ENCODE measurements around the gene CDHR3. TPM values are rescaled to one million over a fixed set of nuclear protein-coding genes. Genes with fewer than 3 reads are reported as not detected.
"Not testable (repeated sequence)": the region's sequence is repeated elsewhere in the genome, so short reads cannot be mapped to it uniquely, and the experiment has no call there.

Gene CDHR3
- total RNA-seq, 1 donor from 2014 or later, result 5.7 TPM

- Histone ChIP-seq H3K27me3 (no peaks in the 10 kb centered on the region), H3K4me3 (no peak overlapping the region), H3K9me3 (peaks cover 0 to 25% of the 10 kb centered on the region in 2 donors), H3K4me1 (no peaks in the 10 kb centered on the region), H3K36me3 (no peaks in the 10 kb centered on the region), H3K27ac (no peak overlapping the region)
- TF ChIP-seq, protein P1, sequence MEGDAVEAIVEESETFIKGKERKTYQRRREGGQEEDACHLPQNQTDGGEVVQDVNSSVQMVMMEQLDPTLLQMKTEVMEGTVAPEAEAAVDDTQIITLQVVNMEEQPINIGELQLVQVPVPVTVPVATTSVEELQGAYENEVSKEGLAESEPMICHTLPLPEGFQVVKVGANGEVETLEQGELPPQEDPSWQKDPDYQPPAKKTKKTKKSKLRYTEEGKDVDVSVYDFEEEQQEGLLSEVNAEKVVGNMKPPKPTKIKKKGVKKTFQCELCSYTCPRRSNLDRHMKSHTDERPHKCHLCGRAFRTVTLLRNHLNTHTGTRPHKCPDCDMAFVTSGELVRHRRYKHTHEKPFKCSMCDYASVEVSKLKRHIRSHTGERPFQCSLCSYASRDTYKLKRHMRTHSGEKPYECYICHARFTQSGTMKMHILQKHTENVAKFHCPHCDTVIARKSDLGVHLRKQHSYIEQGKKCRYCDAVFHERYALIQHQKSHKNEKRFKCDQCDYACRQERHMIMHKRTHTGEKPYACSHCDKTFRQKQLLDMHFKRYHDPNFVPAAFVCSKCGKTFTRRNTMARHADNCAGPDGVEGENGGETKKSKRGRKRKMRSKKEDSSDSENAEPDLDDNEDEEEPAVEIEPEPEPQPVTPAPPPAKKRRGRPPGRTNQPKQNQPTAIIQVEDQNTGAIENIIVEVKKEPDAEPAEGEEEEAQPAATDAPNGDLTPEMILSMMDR (IDR thresholded peaks at IDR 0.05), result no peak
- no peak for DNase-seq (ENCODE audit: low spot score in 2 of 2)
- intact Hi-C loops (cut with DNase I), result no loop called here
Measured at GRCh38 chr7:105952917-105953595, 10.0 kb upstream of the CDHR3 start.

GRCh38 chr7:105954711-105955110 is 8.4 kb upstream of the CDHR3 start:
- no peak overlapping the region for H3K27ac ChIP-seq
- no peak for DNase-seq (ENCODE audit: low spot score in 2 of 2)
- TF ChIP-seq, protein P1 (IDR thresholded peaks at IDR 0.05), result no peak
- H3K4me3 ChIP-seq, result no peak overlapping the region
- H3K36me3 ChIP-seq, result no peaks in the 10 kb centered on the region
- H3K4me1 ChIP-seq, result no peaks in the 10 kb centered on the region
- H3K27me3 ChIP-seq, result no peaks in the 10 kb centered on the region
- intact Hi-C loops (cut with DNase I), result no loop called here
- peaks cover 0 to 25% of the 10 kb centered on the region in 2 donors for H3K9me3 ChIP-seq

- H3K4me1 ChIP-seq; H3K4me3 ChIP-seq; H3K27me3 ChIP-seq; intact Hi-C loops (cut with DNase I); DNase-seq (ENCODE audit: low spot score in 2 of 2); H3K27ac ChIP-seq; H3K36me3 ChIP-seq: not testable (repeated sequence)
- H3K9me3 ChIP-seq, result peaks cover 0 to 24% of the 10 kb centered on the region in 2 donors
Measured at GRCh38 chr7:105955651-105956466, 7.2 kb upstream of the CDHR3 start.

DNA sequence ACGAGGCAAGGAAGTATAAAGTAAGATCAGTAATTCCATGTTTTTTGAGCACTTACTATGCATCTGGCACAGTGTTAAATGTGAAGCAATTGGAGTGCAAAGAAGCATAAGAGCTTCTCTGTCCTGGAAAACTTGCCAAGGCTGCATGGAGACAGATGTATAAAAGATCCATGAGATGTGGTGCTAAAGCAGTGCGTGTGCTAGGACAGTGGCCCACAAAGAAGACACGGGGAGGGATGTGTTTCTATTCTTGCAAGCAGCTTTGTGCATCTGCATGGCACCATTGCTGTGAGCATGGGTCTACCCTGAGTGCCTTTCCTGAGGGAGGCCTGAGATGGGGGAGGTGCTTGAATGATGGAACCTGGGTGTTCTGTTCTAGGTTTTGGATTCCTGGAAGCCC is 5.1 kb upstream of the CDHR3 start:
- DNase-seq (ENCODE audit: low spot score in 2 of 2), result no peak
- H3K4me3 ChIP-seq, result no peak overlapping the region
- peaks cover 0 to 3% of the 10 kb centered on the region in 2 donors for H3K9me3 ChIP-seq
- no peaks in the 10 kb centered on the region for H3K36me3 ChIP-seq
- intact Hi-C loops (cut with DNase I), result no loop called here
- TF ChIP-seq, protein P1 (IDR thresholded peaks at IDR 0.05), result no peak
- no peaks in the 10 kb centered on the region for H3K4me1 ChIP-seq
- no peak overlapping the region for H3K27ac ChIP-seq
- H3K27me3 ChIP-seq, result no peaks in the 10 kb centered on the region

- TF ChIP-seq, protein P1 (IDR thresholded peaks at IDR 0.05), result no peak
- H3K4me1 ChIP-seq, result no peaks in the 10 kb centered on the region
- no peaks in the 10 kb centered on the region for H3K27me3 ChIP-seq
- no peak overlapping the region for H3K4me3 ChIP-seq
- H3K36me3 ChIP-seq, result no peaks in the 10 kb centered on the region
- no peak overlapping the region for H3K27ac ChIP-seq
- no peak for DNase-seq (ENCODE audit: low spot score in 2 of 2)
- no peaks in the 10 kb centered on the region for H3K9me3 ChIP-seq
- intact Hi-C loops (cut with DNase I), result no loop called here
Measured at GRCh38 chr7:105962353-105962752, 711 bp upstream of the CDHR3 start.

DNA sequence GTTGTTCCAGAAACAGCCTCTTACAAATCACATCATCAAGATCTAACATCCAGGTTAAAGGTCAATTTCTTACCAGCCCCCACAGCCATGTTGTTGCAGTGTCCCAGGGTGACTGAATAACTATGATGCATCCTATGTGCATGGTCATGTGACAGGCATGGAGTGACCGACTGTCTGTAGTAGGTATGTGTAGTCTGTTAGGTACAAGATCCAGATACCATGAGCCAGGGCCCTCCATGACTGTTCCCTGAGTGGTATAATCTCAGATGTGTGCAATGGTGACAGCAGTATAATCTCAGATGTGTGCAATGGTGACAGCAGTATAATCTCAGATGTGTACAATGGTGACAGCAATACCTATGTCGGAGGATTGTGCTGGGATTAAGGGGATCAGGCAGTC is 8.8 kb downstream of the CDHR3 start:
- intact Hi-C loops (cut with DNase I), result no loop called here
- no peak for DNase-seq (ENCODE audit: low spot score in 2 of 2)
- Histone ChIP-seq H3K27ac (no peak overlapping the region), H3K4me1 (no peaks in the 10 kb centered on the region), H3K9me3 (no peaks in the 10 kb centered on the region), H3K36me3 (no peaks in the 10 kb centered on the region), H3K27me3 (no peaks in the 10 kb centered on the region), H3K4me3 (no peak overlapping the region)
- TF ChIP-seq, protein P1 (IDR thresholded peaks at IDR 0.05), result no peak
